Spinal cord (tissue), 10 donors: Measurements from ENCODE around the gene FBXL7. TPM values are rescaled to one million over a fixed set of nuclear protein-coding genes. Genes with fewer than 3 reads are reported as not detected.

Source experiments
- DNase-seq, 6 donors: peaks; one replicate each; pipeline versions ENCODE4 v3.0.0 to v3.0.0-alpha.2; 2013 to 2015; ENCODE audit warnings: low spot score in 6 of 6, low read depth in 4 of 6
- H3K27ac ChIP-seq: one replicate; pipeline ENCODE4 v1.5.1; 2013; ENCODE audit warnings: low read depth, low read length, control low read depth
- H3K27me3 ChIP-seq: one replicate; pipeline ENCODE4 v1.6.1; 2013; ENCODE audit warnings: low read length; ENCODE audit not compliant: control insufficient read depth, insufficient read depth
- H3K36me3 ChIP-seq: one replicate; pipeline ENCODE4 v1.6.1; 2013; ENCODE audit warnings: low read length; ENCODE audit not compliant: control insufficient read depth, insufficient read depth
- H3K4me1 ChIP-seq: one replicate; pipeline ENCODE4 v1.6.1; 2013; ENCODE audit warnings: low read length; ENCODE audit not compliant: control insufficient read depth, insufficient read depth
- H3K4me3 ChIP-seq: one replicate; pipeline ENCODE4 v1.5.1; 2013; ENCODE audit warnings: low read depth, low read length, control low read depth
- H3K9me3 ChIP-seq: one replicate; pipeline ENCODE4 v1.6.1; 2013; ENCODE audit warnings: low read length; ENCODE audit not compliant: control insufficient read depth, insufficient read depth
- WGBS: methylation state at CpG from one replicate; pipeline ENCODE4 v1.1.5; 2013; ENCODE audit warnings: missing lambda C conversion rate; ENCODE audit not compliant: insufficient coverage; 5-methylcytosine and 5-hydroxymethylcytosine counted together
- polyA plus RNA-seq, 2 donors: library from polyadenylated mRNA; unstranded; fragments of 120-200 nt; gene quantifications; one replicate each; pipeline ENCODE4 v1.2.1, GENCODE V29; 2013; ENCODE audit not compliant: insufficient read length in 2 of 2
- total RNA-seq, 2 donors: library from RNA; depleted of rRNA in 1 of 2; stranded (reverse); fragments of 120-200 nt in 1 of 2; fragments of >200 nt in 1 of 2; gene quantifications; one replicate each; pipeline versions ENCODE4 v1.2.3 to v1.2.4, GENCODE V29; 2013 to 2014
- donor health status: healthy.

Gene FBXL7
- total and polyA plus RNA-seq, 4 donors: 6.9 to 29.8 (median 24.8) TPM

DNA sequence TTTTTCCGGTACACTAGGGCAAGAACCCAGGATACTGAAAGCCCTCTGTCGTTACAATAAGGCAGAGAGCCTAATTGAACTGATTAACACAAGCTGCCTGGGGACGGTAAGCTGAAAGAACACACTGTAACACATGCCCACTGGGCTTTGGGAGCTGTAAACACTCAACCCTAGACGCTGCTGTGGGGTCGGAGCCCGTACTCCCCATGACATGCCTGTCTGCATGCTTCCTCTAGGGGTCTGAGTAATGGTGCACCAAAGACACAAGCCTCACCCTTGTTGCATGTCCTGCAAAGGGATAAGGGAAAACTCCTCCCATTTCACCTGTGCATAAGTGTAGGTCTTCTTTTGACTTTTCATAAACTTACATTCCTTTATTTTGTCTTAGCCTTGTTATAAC is 194.0 kb downstream of the FBXL7 start:
- WGBS: 43% methylated on average over 6 of the region's 6 CpGs
- Histone ChIP-seq H3K27me3 (no peaks in the 10 kb centered on the region), H3K4me3 (no peak overlapping the region), H3K4me1 (peaks cover 13% of the 10 kb centered on the region), H3K9me3 (no peaks in the 10 kb centered on the region), H3K36me3 (no peaks in the 10 kb centered on the region), H3K27ac (no peak overlapping the region)
- DNase-seq: peak in 1 of 6 donors; percentile 11

- H3K4me1 ChIP-seq: peaks cover 13% of the 10 kb centered on the region
- H3K36me3 ChIP-seq: no peaks in the 10 kb centered on the region
- peak overlapping the region; percentile 61 for H3K27ac ChIP-seq
- H3K27me3 ChIP-seq: no peaks in the 10 kb centered on the region
- DNase-seq: peak in 2 of 6 donors; percentile 32 to 57
- no CpG with 5 or more reads among the region's 2 CpGs for WGBS
- no peaks in the 10 kb centered on the region for H3K9me3 ChIP-seq
- no peak overlapping the region for H3K4me3 ChIP-seq
Observed at GRCh38 chr5:15694696-15695214, 194.8 kb downstream of the FBXL7 start.

GRCh38 chr5:15695215-15695731 is 195.3 kb downstream of the FBXL7 start:
- Histone ChIP-seq H3K36me3 (no peaks in the 10 kb centered on the region), H3K4me3 (no peak overlapping the region), H3K27me3 (no peaks in the 10 kb centered on the region), H3K27ac (peak overlapping the region; percentile 25), H3K4me1 (peaks cover 13% of the 10 kb centered on the region), H3K9me3 (no peaks in the 10 kb centered on the region)
- peak in 2 of 6 donors; percentile 8 to 39 for DNase-seq
- 33% methylated on average over 1 of the region's 4 CpGs for WGBS

GRCh38 chr5:15700373-15700772 is 200.4 kb downstream of the FBXL7 start:
- WGBS: 100% methylated on average over 1 of the region's 2 CpGs
- Histone ChIP-seq H3K27ac (no peak overlapping the region), H3K36me3 (no peaks in the 10 kb centered on the region), H3K4me3 (no peak overlapping the region), H3K27me3 (no peaks in the 10 kb centered on the region), H3K9me3 (no peaks in the 10 kb centered on the region), H3K4me1 (peaks cover under 1% of the 10 kb centered on the region)
- DNase-seq: peak in 1 of 6 donors; percentile 38

GRCh38 chr5:15702102-15702501 is 202.1 kb downstream of the FBXL7 start:
- Histone ChIP-seq H3K36me3 (no peaks in the 10 kb centered on the region), H3K9me3 (no peaks in the 10 kb centered on the region), H3K4me3 (no peak overlapping the region), H3K27me3 (no peaks in the 10 kb centered on the region), H3K27ac (no peak overlapping the region), H3K4me1 (no peaks in the 10 kb centered on the region)
- no CpG with 5 or more reads among the region's 9 CpGs for WGBS
- no peak for DNase-seq

DNA sequence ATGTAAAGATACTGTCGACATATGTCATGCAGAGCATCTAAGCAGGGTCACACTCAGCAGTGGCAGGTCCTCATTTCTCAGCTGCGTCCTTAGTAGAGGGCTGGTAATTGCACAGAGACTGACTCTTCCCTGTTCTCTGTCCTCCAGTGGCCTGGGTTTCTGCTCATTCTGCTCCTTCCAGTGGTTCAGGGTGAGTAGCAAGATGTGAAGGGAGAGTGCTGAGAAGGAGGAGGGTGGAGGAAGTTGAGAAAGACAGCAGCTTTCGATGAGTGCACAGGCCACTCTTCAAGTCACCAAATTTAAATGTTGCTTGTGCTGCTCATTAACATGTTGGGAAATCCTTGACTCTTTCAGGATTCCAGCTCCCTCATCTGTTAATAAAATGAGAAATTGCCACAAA is 203.9 kb downstream of the FBXL7 start:
- Histone ChIP-seq H3K36me3 (no peaks in the 10 kb centered on the region), H3K9me3 (no peaks in the 10 kb centered on the region), H3K27me3 (no peaks in the 10 kb centered on the region), H3K27ac (no peak overlapping the region), H3K4me3 (no peak overlapping the region), H3K4me1 (no peaks in the 10 kb centered on the region)
- 75% methylated on average over 3 of the region's 3 CpGs for WGBS
- no peak for DNase-seq

GRCh38 chr5:15704397-15704947 is 204.5 kb downstream of the FBXL7 start:
- no peak for DNase-seq
- no peaks in the 10 kb centered on the region for H3K4me1 ChIP-seq
- H3K9me3 ChIP-seq: no peaks in the 10 kb centered on the region
- no peak overlapping the region for H3K27ac ChIP-seq
- no peak overlapping the region for H3K4me3 ChIP-seq
- H3K27me3 ChIP-seq: no peaks in the 10 kb centered on the region
- no peaks in the 10 kb centered on the region for H3K36me3 ChIP-seq

- Histone ChIP-seq H3K4me1 (no peaks in the 10 kb centered on the region), H3K9me3 (no peaks in the 10 kb centered on the region), H3K27me3 (no peaks in the 10 kb centered on the region), H3K4me3 (no peak overlapping the region), H3K36me3 (no peaks in the 10 kb centered on the region), H3K27ac (no peak overlapping the region)
- no peak for DNase-seq
- WGBS: 82% methylated on average over 2 of the region's 2 CpGs
Observed at GRCh38 chr5:15707631-15708030, 207.7 kb downstream of the FBXL7 start.

DNA sequence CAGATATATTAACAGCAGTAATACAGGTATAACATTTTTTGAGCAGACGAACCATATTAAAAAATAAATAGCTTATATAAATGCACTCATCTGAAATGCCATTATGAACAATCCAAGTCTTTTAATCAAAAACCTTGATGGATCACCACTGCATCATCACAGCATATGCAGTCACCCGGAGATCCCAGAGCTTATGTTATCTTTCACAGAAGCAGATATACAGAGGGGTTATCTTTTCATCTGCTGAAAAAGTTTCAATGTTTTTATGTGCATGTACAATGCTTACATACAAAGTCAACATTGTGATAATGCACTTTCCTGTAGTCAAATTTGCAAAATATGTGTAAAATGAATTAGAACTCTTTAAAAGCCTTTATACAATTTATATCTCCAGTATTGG is 211.9 kb downstream of the FBXL7 start:
- no peaks in the 10 kb centered on the region for H3K4me1 ChIP-seq
- no CpG with 5 or more reads among the region's 2 CpGs for WGBS
- no peaks in the 10 kb centered on the region for H3K36me3 ChIP-seq
- H3K27me3 ChIP-seq: no peaks in the 10 kb centered on the region
- no peak overlapping the region for H3K4me3 ChIP-seq
- H3K27ac ChIP-seq: no peak overlapping the region
- no peaks in the 10 kb centered on the region for H3K9me3 ChIP-seq
- DNase-seq: no peak

DNA sequence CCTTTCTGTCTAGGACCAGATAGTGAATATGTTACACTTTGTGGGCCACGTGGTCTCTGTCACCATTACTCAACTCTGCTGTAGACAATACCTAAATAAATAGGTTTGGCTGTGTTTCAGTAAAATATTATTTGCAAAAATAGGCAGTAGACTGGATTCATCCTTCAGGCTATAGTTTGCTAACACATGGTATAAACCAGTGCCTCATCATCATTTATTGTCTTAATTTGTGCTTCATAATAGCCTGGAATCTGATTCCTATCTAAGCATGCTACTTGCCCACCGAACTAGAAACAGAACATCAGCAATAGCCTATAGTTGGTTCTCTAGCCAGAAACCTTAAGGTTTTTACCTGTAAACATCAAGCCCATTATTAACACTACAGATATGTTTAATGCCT is 215.6 kb downstream of the FBXL7 start:
- Histone ChIP-seq H3K36me3 (no peaks in the 10 kb centered on the region), H3K27ac (no peak overlapping the region), H3K4me1 (no peaks in the 10 kb centered on the region), H3K9me3 (no peaks in the 10 kb centered on the region), H3K4me3 (no peak overlapping the region), H3K27me3 (no peaks in the 10 kb centered on the region)
- DNase-seq: no peak
- WGBS: no CpG with 5 or more reads among the region's 2 CpGs
